Measurements from ENCODE around the gene KCNJ6.

GRCh38 chr21:37601027-37601426 is 315.2 kb downstream of the KCNJ6 start:
- TF ChIP-seq CTCF (conservative IDR thresholded peaks at IDR 0.05; ENCODE audit: low read depth, low read length), result no peak
- no peak for TF ChIP-seq EZH2 (IDR thresholded peaks at IDR 0.05; ENCODE audit: borderline replicate concordance, low read depth, low read length, poor library complexity, severe bottlenecking)

All from A673 (cell line).